Activated CD4-positive, CD25-positive, alpha-beta regulatory T cell treated with anti-CD3 and anti-CD28 coated beads, Interleukin-2, amount 50 U/mL, for 16 hours (primary cell): ENCODE measurements around the gene RRAS2.
A peak's percentile ranks its signal among the peaks of the same experiment; 100 is the strongest.
"Not testable (repeated sequence)": the region's sequence is repeated elsewhere in the genome, so short reads cannot be mapped to it uniquely, and the experiment has no call there.

Source experiments
- DNase-seq: peaks from one replicate; pipeline ENCODE4 v3.0.0-alpha.2; 2020; ENCODE audit warnings: low read depth, low spot score

Gene RRAS2

GRCh38 chr11:14259186-14259784, 99.7 kb downstream of the RRAS2 start:
- no peak for DNase-seq

- DNase-seq: no peak
Measured at GRCh38 chr11:14258221-14258935, 100.6 kb downstream of the RRAS2 start.

GRCh38 chr11:14255238-14255534, 103.8 kb downstream of the RRAS2 start:
- no peak for DNase-seq

- no peak for DNase-seq
Measured at GRCh38 chr11:14254533-14255237, 104.3 kb downstream of the RRAS2 start.

GRCh38 chr11:14253840-14254239, 105.1 kb downstream of the RRAS2 start:
- DNase-seq: no peak

GRCh38 chr11:14253421-14253820, 105.6 kb downstream of the RRAS2 start:
- DNase-seq: no peak

GRCh38 chr11:14252501-14252900, 106.5 kb downstream of the RRAS2 start:
- DNase-seq: not testable (repeated sequence)

- DNase-seq: no peak
Measured at GRCh38 chr11:14251754-14252153, 107.2 kb downstream of the RRAS2 start.

- peak; percentile 57 for DNase-seq
Measured at GRCh38 chr11:14249121-14249963, 109.6 kb downstream of the RRAS2 start.

GRCh38 chr11:14248580-14248981, 110.4 kb downstream of the RRAS2 start:
- no peak for DNase-seq

GRCh38 chr11:14245444-14245843, 113.5 kb downstream of the RRAS2 start:
- no peak for DNase-seq

GRCh38 chr11:14244926-14245325, 114.1 kb downstream of the RRAS2 start:
- DNase-seq: no peak

GRCh38 chr11:14242733-14243132, 116.2 kb downstream of the RRAS2 start:
- no peak for DNase-seq

- DNase-seq: no peak
Measured at GRCh38 chr11:14242187-14242586, 116.8 kb downstream of the RRAS2 start.

GRCh38 chr11:14240951-14241350, 118.0 kb downstream of the RRAS2 start:
- no peak for DNase-seq

- DNase-seq: no peak
Measured at GRCh38 chr11:14240221-14240620, 118.8 kb downstream of the RRAS2 start.

- no peak for DNase-seq
Measured at GRCh38 chr11:14237444-14237961, 121.5 kb downstream of the RRAS2 start.

GRCh38 chr11:14235701-14236100, 123.3 kb downstream of the RRAS2 start:
- DNase-seq: no peak

GRCh38 chr11:14234446-14234845, 124.5 kb downstream of the RRAS2 start:
- no peak for DNase-seq

- DNase-seq: no peak
Measured at GRCh38 chr11:14232652-14233051, 126.3 kb downstream of the RRAS2 start.

GRCh38 chr11:14230407-14230806, 128.6 kb downstream of the RRAS2 start:
- DNase-seq: no peak

- no peak for DNase-seq
Measured at GRCh38 chr11:14229472-14229871, 129.5 kb downstream of the RRAS2 start.
